SJSA1 (cell line): ENCODE measurements around the gene LCORL. TPM values are rescaled to one million over a fixed set of nuclear protein-coding genes. Genes with fewer than 3 reads are reported as not detected.

ENCODE experiments used
- DNase-seq, 2 experiments: peaks; one replicate each; pipeline ENCODE4 v3.0.0-alpha.2; 2015 to 2020; ENCODE audit warnings: low spot score in 2 of 2, low read depth in 1 of 2
- H3K27ac ChIP-seq: fragments of 250-450 bp; sonication (Bioruptor Pico); 2 replicates; pipeline ENCODE4 v1.5.1; 2020; ENCODE audit warnings: mild to moderate bottlenecking, moderate library complexity
- H3K27me3 ChIP-seq: fragments of 250-450 bp; sonication (Bioruptor Pico); replicated peaks from 2 replicates; pipeline ENCODE4 v1.5.1; 2020; ENCODE audit warnings: mild to moderate bottlenecking, moderate library complexity
- H3K36me3 ChIP-seq: fragments of 250-450 bp; sonication (Bioruptor Pico); 2 replicates; pipeline ENCODE4 v1.5.1; 2020; ENCODE audit warnings: mild to moderate bottlenecking
- H3K4me1 ChIP-seq: fragments of 250-450 bp; sonication (Bioruptor Pico); replicated peaks from 2 replicates; pipeline ENCODE4 v1.6.1; 2021; ENCODE audit warnings: mild to moderate bottlenecking
- H3K4me3 ChIP-seq: fragments of 250-450 bp; sonication (Bioruptor Pico); 2 replicates; pipeline ENCODE4 v1.5.1; 2020; ENCODE audit warnings: mild to moderate bottlenecking
- H3K9me3 ChIP-seq: fragments of 250-450 bp; sonication (Bioruptor Pico); replicated peaks from 2 replicates; pipeline ENCODE4 v1.5.1; 2020; ENCODE audit warnings: mild to moderate bottlenecking
- total RNA-seq: library from RNA; depleted of rRNA; stranded (reverse); fragments of >200 nt; shearing (Covaris generic); gene quantifications from 2 replicates; pipeline ENCODE4 v1.2.3, GENCODE V29; 2014; rRNA removed

Gene LCORL
- 77.4 and 94.0 TPM in 2 replicates for total RNA-seq

DNA sequence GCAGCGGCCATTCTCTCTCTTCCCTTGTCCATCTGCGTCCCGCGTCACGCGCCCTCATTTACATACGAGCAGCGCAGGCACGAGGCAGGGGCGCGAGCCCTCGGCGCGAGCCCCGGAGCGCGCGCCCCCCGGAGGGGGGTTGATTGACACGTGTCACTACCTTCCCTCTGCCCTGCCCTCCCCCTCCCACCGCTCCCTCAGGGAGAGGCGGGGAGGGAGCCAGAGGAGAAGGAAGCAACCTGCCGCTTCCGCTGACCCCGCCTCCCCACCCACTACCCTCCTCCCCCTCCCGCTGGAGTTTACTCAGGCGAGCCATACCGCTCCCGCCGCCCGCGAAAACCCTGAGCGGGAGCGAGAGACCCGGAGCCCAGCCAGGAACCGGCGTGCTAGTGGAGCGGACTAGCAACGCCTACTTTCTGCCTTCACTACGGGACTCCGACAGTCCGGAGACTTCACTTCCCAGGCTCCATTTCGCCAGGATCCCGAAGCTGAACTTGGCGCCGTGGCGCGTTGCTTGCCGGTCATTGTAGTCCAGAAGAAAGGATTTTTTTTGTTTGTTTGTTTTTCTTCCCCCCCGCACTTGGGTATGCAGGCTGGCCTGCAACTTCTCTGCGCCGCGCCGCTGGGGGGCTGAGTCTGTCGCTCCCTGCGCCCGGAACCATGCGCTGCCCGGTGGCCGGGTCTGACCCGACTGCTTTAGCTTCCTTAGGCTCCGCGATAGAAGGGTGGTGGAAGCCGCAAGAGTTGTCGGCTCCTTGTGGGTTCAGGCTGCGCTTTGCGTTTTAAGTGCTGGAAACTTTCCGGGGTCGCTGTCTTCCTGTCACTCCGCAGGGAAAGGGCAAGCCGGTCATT lies at the start of gene LCORL:
Gene LCORL, minus strand, starts transcription at position 36 of the 852 bp plus-strand sequence. Its CDS starts 4 bp downstream, at position 32.
- H3K27me3 ChIP-seq, result 0 out of 2 replicates have a peak, but pooled peaks cover 5% of the 10 kb centered on the region
- DNase-seq, result peak; percentile 99

DNA sequence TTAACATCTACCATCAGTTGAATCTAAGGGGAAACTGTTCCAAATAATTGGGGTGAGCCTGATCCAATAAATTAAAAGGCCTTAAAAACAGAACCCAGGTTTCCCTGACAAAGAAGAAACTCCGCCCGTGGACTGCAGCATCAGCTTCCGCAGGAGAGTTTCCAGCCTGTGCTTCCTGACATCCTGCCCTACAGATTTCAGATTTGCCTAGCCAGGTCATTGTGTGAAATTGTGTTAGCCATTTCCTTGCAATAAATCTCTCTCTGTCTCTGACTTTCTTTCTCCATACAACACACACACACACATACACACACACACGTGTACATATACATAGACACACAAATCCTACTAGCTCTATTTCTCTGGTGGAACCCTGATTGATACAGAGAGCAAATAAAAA lies 48.3 kb upstream of the LCORL start:
- Histone ChIP-seq H3K27me3 (no peaks in the 10 kb centered on the region), H3K27ac (no peak overlapping the region), H3K4me3 (no peak overlapping the region), H3K36me3 (no peaks in the 10 kb centered on the region), H3K9me3 (0 out of 2 replicates have a peak, but pooled peaks cover 3% of the 10 kb centered on the region), H3K4me1 (no peaks in the 10 kb centered on the region)
- DNase-seq, result no peak

More for the DNA sequence above, at the start of gene LCORL:
- Histone ChIP-seq H3K4me1 (peaks cover 13% of the 10 kb centered on the region), H3K9me3 (no peaks in the 10 kb centered on the region), H3K27ac (peak within 1 kb of the TSS; percentile 96), H3K4me3 (peak within 1 kb of the TSS; percentile 94), H3K36me3 (peaks cover 7% of the 10 kb centered on the region)

DNA sequence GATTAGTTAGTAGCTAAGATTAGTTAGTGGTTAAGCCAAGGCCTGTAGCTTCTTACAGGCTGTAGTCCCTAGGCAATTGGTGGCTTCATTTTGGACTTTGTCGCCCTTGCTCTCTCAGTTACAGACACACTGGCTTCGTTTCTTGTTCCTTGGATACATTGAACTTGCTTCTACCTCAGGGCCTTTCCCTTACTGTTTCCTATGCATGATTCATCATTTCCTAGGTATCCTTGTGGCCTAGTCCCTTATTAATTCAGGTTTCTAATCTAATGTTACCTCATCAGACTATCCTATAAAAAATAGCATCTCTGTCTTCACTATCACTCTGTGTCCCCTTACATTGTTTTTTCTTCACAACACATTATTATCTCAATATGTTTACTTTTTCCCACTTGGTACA lies 45.5 kb upstream of the LCORL start:
- no peak overlapping the region for H3K4me3 ChIP-seq
- DNase-seq, result no peak
- H3K27ac ChIP-seq, result no peak overlapping the region
- peaks cover 3% of the 10 kb centered on the region; the same call in 1 of the 2 replicates for H3K9me3 ChIP-seq
- no peaks in the 10 kb centered on the region for H3K27me3 ChIP-seq
- no peaks in the 10 kb centered on the region for H3K4me1 ChIP-seq
- no peaks in the 10 kb centered on the region for H3K36me3 ChIP-seq

DNA sequence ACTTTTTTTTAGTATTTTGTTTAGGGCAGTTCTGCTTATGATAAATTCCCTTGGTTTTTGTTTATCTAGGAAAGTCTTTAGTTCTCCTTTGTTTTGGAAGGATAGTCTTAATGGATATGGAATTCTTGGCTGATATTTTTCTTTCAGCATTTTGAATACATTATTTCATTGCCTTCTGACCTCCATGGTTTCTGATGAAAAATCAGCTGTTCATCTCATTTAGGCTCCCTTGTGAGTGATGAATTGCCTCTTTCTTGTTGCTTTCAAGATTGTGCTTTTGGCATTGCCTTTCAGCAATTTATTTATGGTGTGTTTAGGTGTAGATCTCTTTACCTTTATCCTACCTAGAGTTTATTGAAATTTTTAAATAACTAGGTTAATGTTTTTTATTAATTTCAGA lies 41.5 kb upstream of the LCORL start:
- H3K36me3 ChIP-seq, result no peaks in the 10 kb centered on the region
- H3K27me3 ChIP-seq, result no peaks in the 10 kb centered on the region
- H3K4me3 ChIP-seq, result no peak overlapping the region
- no peaks in the 10 kb centered on the region for H3K4me1 ChIP-seq
- H3K27ac ChIP-seq, result no peak overlapping the region
- no peak for DNase-seq
- H3K9me3 ChIP-seq, result peaks cover 3% of the 10 kb centered on the region; the same call in 1 of the 2 replicates

DNA sequence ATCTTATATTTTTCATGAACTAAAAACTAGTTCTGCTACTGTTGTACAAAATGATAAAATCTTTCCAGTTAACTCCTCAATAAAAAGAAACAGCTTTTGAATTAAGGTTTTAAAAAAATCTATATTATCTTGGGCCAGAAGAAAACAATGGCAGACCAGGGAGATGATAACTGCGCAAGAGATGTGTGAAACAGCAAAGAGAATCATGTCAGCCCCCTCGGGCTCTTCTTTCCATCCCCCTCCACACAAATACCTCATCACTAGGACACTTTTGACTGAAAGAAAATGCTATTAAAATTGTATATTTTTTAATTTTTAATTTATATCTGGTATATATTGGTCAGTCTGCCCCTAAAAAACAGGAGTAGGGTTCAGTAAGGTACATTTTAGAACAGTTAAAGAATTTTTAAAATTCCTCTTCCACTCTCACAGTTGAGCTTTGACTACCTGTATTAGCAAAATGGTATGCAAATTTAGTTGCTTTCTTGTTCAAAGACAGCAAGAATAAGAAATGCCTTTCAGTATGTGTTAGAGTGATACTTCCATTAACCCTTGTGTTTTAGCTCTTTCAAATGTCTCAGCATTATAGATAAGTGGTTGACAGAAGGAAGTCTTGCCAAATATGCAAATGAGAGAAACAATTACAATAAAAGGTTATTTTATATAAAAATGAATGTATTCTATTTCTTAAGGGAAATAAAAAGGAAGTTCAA lies 36.4 kb upstream of the LCORL start:
- Histone ChIP-seq H3K4me1 (no peaks in the 10 kb centered on the region), H3K9me3 (no peaks in the 10 kb centered on the region), H3K27me3 (0 out of 2 replicates have a peak, but pooled peaks cover 4% of the 10 kb centered on the region), H3K4me3 (peak overlapping the region; percentile 24), H3K27ac (no peak overlapping the region), H3K36me3 (no peaks in the 10 kb centered on the region)
- no peak for DNase-seq

DNA sequence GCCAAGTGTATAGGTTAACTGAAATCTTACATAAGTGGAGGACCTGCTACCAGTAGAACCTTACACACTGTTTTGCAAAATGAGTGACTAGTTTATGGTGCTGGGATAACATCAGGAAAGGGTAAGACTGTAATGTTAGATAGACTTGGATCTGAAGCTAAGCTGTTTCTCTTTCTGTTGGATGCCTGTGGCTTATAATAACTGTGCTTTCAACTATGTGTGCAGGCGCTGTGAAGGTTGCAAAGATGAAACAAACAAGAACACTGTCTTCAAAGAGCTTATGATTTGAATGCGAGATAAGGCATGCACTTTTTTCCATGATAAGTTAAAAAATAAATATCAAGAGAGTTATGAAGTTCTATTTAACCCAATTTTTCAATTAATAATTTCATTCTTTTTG lies 34.5 kb upstream of the LCORL start:
- no peak for DNase-seq

DNA sequence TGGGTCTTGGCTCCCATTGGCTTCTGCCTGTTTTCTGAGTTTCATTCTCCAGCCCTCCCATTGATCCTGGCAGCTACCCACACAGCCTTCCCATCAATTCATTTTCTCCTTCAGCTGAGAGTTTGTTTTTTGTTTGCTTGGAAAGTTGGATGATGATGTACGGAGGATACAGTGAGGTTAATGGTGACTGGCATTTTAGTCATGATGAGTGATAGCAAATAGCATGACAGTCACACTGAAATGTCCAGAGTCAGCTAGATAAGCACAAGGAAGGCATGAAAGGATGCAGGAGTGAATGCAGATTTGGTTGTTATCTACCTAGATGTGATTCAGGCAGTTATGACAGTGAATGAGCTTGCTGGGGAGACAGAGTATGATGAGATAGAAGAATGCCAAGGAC lies 30.6 kb upstream of the LCORL start:
- Histone ChIP-seq H3K4me3 (no peak overlapping the region), H3K9me3 (no peaks in the 10 kb centered on the region), H3K4me1 (no peaks in the 10 kb centered on the region), H3K27me3 (0 out of 2 replicates have a peak, but pooled peaks cover 4% of the 10 kb centered on the region), H3K27ac (no peak overlapping the region), H3K36me3 (no peaks in the 10 kb centered on the region)
- DNase-seq, result no peak

More for the DNA sequence above, 34.5 kb upstream of the LCORL start:
- 0 out of 2 replicates have a peak, but pooled peaks cover 4% of the 10 kb centered on the region for H3K27me3 ChIP-seq
- no peaks in the 10 kb centered on the region for H3K4me1 ChIP-seq
- H3K27ac ChIP-seq, result no peak overlapping the region
- no peaks in the 10 kb centered on the region for H3K9me3 ChIP-seq
- H3K36me3 ChIP-seq, result no peaks in the 10 kb centered on the region
- no peak overlapping the region for H3K4me3 ChIP-seq

DNA sequence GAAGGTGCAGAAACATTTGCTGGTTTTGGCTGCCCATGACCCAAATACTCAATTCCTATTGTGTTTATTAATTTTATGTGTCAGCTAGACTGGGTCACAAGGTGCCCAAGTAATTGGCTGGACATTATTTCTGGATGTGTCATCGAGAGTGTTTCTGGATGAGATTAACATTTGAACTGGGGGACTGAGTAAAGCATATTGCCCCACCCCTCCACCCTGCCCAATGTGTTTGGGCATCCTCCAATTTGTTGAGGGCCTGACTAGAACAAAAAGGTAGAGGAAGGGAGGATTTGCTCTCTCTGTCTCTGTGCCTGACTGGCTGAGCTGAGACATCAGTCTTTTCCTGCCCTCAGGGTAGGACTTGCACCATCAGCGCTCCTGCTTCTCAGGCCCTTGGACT lies 29.7 kb upstream of the LCORL start:
- no peak for DNase-seq
- Histone ChIP-seq H3K36me3 (no peaks in the 10 kb centered on the region), H3K27ac (no peak overlapping the region), H3K9me3 (no peaks in the 10 kb centered on the region), H3K4me3 (no peak overlapping the region), H3K27me3 (no peaks in the 10 kb centered on the region), H3K4me1 (no peaks in the 10 kb centered on the region)

DNA sequence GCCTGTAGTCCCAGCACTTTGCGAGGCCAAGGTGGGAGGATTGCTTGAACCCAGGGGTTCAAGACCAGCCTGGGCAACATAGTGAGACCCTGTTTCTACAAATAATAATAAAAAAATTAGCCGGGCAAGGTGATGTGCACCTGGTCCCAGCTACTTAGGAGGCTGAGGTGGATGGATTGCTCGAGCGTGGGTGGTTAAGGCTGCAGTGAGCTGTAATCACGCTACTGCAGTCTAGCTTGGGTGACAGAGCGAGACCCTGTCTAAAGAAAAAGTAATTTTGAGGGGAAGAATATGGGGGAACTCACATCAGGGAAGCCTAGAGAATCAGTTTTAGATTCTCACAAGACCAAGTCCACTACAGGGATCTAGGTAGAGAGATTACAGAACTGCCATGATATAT lies 28.9 kb upstream of the LCORL start:
- no peaks in the 10 kb centered on the region for H3K27me3 ChIP-seq
- DNase-seq, result no peak
- H3K9me3 ChIP-seq, result no peaks in the 10 kb centered on the region
- no peak overlapping the region for H3K27ac ChIP-seq
- no peaks in the 10 kb centered on the region for H3K4me1 ChIP-seq
- H3K36me3 ChIP-seq, result no peaks in the 10 kb centered on the region
- H3K4me3 ChIP-seq, result no peak overlapping the region

DNA sequence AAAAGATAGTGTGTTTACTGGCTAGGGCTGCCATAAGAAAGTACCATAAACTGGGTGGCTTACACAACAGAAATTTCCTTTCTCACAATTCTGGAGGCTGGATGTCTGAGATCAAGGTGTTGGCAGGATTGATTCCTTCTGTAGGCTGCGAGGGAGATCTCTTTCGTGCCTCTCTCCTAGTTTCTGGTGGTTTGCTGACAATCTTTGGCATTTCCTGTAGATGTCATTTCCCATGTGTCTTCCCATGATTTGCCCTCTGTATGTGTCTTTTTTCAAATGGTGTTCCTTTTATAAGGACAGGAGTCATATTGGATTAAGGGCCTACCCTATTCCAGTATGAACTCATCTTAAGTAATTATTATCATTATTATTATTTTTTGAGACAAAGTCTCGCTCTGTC lies 27.9 kb upstream of the LCORL start:
- Histone ChIP-seq H3K27ac (no peak overlapping the region), H3K4me3 (no peak overlapping the region), H3K4me1 (no peaks in the 10 kb centered on the region), H3K36me3 (no peaks in the 10 kb centered on the region), H3K9me3 (no peaks in the 10 kb centered on the region), H3K27me3 (no peaks in the 10 kb centered on the region)
- no peak for DNase-seq

DNA sequence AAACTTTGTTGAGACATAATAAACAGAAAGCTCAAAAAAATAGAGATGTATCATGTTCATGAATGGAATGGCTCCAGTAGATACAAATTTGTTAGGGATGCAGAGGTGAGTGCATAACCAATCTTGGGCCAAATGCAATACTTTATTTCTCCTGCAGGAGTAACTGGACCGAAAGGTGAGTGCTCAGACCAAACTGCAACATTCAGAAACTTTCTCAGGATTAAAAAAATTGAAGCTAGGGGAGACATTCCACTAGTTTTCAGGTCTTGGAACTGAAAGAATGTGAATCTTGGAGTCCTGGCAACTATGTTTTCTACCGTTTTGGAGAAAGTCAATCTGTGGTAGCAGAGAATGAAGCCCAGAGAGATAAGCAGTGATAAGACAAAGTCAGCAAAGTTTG lies 21.2 kb upstream of the LCORL start:
- no peaks in the 10 kb centered on the region for H3K9me3 ChIP-seq
- H3K4me1 ChIP-seq, result no peaks in the 10 kb centered on the region
- H3K36me3 ChIP-seq, result no peaks in the 10 kb centered on the region
- DNase-seq, result no peak
- H3K27me3 ChIP-seq, result no peaks in the 10 kb centered on the region
- no peak overlapping the region for H3K27ac ChIP-seq
- H3K4me3 ChIP-seq, result no peak overlapping the region

DNA sequence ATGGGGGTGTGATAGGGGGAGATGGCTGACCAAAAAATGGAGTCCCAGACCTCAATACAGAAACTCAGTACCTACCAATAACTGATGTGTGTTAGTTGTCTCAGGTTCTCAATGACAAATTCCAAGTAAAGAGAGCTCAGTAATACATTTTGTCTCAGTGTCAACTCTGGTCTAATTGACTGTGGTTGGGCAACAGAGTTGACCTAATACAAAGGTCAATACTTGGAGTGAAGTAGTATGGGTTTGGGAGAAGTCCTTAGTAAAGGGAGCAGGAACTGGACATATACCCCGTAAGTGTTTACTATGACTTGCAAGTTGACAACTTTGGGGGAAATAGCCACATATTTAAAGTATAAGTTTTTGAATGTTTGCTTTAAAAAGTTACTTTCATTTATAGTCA lies 20.5 kb upstream of the LCORL start:
- Histone ChIP-seq H3K36me3 (no peaks in the 10 kb centered on the region), H3K27ac (no peak overlapping the region), H3K27me3 (no peaks in the 10 kb centered on the region), H3K9me3 (no peaks in the 10 kb centered on the region), H3K4me3 (no peak overlapping the region), H3K4me1 (no peaks in the 10 kb centered on the region)
- DNase-seq, result no peak

DNA sequence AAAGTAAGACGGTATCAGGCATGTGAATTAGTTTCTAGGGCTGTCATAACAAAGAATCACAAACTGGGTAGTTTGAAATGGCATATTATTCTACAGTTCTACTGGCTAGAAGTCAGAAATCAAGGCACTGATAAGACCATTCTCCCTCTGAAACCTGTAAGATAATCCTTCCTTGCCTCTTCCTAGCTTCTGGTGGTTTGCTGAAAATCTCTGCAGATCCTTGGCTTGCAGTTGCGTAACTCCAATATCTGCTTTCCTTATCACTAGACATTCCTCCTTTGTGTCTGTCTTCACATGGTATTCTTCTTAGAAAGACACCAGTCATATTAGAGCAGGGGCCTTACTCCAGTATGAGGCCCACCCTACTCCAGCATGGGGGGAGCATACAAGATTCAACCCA lies 19.6 kb upstream of the LCORL start:
- Histone ChIP-seq H3K27ac (no peak overlapping the region), H3K4me3 (no peak overlapping the region), H3K36me3 (no peaks in the 10 kb centered on the region), H3K4me1 (no peaks in the 10 kb centered on the region), H3K27me3 (no peaks in the 10 kb centered on the region), H3K9me3 (no peaks in the 10 kb centered on the region)
- DNase-seq, result no peak

DNA sequence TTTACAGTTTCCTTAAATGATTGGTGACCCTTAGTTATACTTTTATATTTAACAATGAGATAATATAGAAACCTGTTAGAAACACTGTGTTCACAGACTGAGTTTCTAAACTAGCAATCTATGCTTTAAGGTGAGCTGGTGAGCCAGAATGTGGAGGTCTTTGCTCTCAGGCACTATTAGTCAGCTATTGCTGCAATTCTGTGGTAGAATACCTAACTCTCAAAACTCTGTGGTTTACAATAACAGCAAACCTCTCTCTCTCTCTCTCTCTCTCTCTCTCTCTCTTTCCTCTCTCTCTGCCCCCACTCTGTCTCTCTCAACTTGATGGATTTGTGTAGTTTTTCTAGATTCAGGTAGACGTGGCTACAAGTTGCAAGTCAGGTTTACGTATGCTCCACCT lies 17.6 kb upstream of the LCORL start:
- Histone ChIP-seq H3K9me3 (no peaks in the 10 kb centered on the region), H3K4me1 (no peaks in the 10 kb centered on the region), H3K4me3 (no peak overlapping the region), H3K27me3 (no peaks in the 10 kb centered on the region), H3K27ac (no peak overlapping the region), H3K36me3 (no peaks in the 10 kb centered on the region)
- no peak for DNase-seq
